GM21423 (cell line): ENCODE measurements around the gene PUS7L.
"Not testable (repeated sequence)": the region's sequence is repeated elsewhere in the genome, so short reads cannot be mapped to it uniquely, and the experiment has no call there.

ENCODE experiments used
- ATAC-seq: cut with Tn5 transposase; IDR thresholded peaks from one replicate; pipeline ENCODE4 v1.9.1; 2021; ENCODE audit warnings: mild to moderate bottlenecking, moderate library complexity; ENCODE audit not compliant: unreplicated experiment

PUS7L gene

GRCh38 chr12:43750814-43751213, 7.8 kb downstream of the PUS7L start:
- no peak for ATAC-seq

DNA sequence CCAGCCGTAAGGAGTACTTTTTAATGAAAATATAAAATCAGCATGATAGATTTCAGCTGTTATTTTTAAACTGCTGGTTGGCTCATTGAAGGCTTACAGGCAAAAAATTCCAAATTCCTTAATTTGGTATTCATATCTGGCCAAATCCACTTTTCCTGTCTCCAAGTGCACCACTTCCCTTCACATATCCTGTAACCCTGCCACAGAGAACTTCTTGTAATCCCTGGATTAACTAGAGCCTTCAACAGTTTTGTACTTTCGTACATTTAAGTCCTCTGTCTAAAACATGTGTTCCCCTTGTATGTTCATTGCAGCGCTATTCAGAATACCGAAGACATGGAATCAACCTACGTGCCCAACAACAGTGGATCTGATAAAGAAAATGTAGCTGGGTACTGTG, 9.6 kb downstream of the PUS7L start:
- ATAC-seq, result no peak

GRCh38 chr12:43744826-43745225, 13.8 kb downstream of the PUS7L start:
- no peak for ATAC-seq

DNA sequence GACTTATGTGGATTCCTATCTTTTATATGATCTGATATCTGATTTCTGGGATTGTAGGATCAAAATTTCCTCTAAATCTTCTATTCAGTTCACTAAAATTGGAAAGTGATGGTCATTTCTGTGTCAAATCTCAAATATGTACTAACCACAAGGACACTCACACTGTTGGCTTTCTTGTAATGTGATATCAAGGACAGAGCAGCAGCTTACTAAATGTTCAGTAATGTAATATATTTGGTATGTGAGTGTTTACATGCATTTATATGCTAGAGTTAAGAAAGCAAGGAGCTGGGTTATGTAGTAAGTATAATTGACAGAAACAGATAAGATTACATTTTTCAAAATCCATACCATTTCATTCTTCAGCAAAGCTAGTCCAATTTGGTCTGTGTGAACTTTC, 16.5 kb downstream of the PUS7L start:
- no peak for ATAC-seq

- ATAC-seq, result peak; percentile 68
Observed at GRCh38 chr12:43740511-43741100, 18.0 kb downstream of the PUS7L start.

- ATAC-seq, result no peak
Observed at GRCh38 chr12:43737646-43738045, 20.9 kb downstream of the PUS7L start.

GRCh38 chr12:43736927-43737440, 21.6 kb downstream of the PUS7L start:
- no peak for ATAC-seq

DNA sequence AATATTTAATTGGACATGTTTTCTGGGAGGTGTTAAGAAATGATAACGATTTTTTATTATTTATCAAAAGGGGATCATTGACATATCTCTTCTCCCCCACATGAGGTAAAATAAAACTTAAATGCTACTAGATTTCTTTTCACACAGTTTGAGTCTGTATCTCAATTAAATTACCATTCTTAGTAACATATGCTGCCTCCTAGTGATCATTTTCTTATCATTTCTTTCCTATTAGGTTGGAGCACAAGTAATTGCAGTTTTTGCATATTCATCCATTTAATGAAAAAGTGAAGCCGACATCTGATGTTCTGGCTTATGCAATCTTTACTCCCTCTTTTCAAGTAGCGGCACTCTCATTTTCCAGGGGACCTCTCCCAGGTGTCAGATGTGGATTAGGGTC, 24.9 kb downstream of the PUS7L start:
- ATAC-seq, result no peak

DNA sequence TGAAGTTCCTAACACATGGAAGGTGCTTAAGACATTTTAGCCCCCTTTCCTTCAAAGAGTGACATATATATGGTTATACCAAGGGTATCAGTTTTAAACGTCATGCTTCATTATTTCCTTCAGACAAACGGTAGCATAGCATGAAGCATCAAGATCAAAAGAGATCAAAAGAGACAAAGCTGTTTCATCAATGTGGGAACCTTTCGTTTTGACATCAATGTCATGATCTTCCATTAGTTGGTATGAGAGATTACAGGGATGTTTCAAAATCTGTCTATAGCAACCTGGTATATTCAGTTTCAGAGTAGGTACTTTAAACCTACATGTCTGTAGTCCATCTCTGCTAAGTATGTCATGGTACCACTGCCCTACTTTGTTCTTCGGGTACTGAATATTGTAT, 28.3 kb downstream of the PUS7L start:
- ATAC-seq, result no peak

DNA sequence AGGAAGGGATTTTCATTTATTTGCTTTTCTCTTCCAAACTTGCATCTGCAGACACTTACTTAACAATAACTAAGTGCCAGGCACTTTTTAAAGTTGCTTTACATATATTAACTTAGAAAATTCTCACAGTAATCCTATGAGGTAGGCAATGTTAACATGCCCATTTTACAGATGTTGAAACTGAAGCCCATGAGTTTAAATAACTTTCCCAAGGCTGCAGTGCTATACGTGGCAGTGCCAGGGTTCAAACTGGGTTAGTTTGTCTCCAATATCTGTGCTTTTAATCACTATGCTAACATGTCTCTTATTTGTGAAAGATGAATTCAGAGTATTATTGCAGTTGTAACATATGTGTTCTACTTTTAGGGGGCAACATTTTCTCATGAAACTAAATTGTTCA, 29.9 kb downstream of the PUS7L start:
- no peak for ATAC-seq

- ATAC-seq, result no peak
Observed at GRCh38 chr12:43728117-43728516, 30.5 kb downstream of the PUS7L start.

DNA sequence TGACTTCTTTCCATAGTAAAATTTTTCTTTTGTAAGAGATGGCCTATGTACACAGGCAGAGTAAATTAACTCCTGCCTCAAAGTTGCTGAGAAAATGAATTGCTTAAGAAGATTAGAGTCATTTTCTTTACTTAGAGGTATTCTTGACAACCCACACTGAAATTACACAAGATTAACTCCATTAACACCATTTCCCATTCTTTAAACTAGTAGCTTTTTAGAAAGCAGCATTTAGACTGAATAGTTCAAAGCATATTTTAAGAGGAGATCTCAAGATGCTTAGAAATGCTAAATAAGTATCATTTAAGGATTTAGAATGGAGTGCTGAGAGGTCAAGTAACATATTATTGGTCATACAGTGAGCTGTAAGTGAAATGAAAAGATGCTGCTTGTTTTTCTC, 35.5 kb downstream of the PUS7L start:
- ATAC-seq, result no peak

DNA sequence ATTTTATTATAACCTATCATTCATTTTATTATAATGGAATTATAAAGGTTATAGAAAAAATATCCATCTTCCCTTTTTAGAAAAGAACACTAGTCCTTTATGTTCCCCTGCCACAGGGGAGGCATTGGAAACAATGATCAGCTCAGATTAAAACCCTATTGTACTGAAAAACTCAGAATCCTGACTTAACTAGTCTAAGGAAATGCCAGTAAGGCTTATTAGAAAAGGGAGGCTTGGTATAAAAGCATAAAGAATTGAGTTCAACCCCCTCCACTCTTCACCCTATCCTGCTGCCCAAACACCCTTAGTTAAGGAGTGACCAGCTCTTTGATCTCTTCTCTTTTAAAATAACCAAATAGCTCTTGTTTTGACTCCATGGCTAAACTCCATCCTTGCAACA, 36.0 kb downstream of the PUS7L start:
- no peak for ATAC-seq

DNA sequence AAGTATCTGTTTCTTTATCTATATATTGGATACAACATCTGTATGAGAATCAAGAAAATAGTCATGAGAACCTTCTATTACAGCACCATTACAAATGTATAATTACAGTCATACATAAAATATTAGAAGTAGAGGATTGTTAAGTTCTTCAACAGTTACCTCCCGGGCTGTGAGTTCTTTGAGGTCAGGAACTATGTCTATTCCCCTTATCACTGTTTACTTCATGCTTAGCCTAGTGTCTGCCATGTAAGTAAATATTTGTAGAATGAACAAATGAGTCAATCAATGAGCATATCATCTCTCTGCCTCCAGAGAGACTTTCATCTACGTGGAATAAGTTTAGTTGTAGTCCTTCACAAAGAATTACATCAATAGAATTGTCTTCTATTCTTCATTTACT, 47.2 kb downstream of the PUS7L start:
- no peak for ATAC-seq

DNA sequence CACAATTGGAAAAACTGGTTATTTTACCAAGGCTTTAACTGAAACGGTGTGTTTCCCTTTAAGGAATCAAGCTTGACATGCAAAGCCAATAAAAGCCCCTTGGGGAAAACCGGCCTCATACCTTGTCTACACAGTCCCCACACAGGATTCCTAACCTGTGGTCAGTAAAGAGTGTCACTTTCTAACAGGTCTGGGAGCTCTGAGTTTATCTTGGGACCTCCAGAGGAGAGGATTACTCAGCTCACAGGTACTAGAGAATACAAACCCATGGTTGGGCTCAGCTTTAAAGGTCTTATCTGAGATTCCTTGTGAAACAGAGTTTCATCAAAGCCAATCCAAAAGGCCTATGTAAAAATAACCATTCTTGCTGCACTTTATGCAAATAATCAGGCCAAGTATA, 54.8 kb downstream of the PUS7L start:
- ATAC-seq, result not testable (repeated sequence)

- ATAC-seq, result not testable (repeated sequence)
Observed at GRCh38 chr12:43701194-43701593, 57.4 kb downstream of the PUS7L start.

DNA sequence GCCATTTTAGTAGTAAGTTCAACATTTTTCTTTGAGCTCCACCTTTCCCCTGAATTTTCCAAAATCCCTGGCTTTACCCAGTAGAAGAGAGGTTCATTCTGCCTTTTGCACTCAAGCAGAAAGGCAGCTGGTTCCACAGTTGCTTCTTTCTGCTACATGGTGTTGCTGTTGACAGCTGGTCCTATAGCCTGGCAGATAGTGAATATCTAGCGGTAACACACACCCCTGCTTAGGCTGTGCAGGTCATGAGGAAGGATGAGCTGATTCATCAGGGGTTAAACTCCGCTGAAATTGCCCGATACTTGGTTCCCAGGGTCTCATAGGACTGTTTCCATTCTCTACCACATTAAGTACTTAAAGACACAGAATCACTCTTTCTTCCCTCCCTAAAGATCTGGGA, 62.4 kb downstream of the PUS7L start:
- no peak for ATAC-seq

DNA sequence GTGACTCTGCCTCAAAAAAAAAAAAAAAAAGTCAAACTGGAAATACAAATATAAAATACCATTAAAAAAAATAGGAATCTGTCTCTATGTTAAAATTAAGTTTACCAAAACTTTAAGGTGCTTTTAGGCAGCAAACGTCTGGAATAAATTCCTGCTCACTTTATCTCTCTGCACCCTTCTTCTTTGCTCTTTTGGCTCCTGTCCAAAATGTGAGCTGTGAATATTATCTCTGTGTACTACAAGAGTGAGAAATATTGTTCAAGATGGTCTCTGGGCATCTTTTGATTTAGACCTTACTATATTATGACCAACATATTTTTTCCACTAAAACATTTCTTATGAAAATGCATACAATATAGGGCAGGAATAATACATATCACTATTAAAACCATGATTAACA, 63.7 kb downstream of the PUS7L start:
- no peak for ATAC-seq

- no peak for ATAC-seq
Observed at GRCh38 chr12:43692064-43692463, 66.5 kb downstream of the PUS7L start.

GRCh38 chr12:43685491-43685890, 73.1 kb downstream of the PUS7L start:
- not testable (repeated sequence) for ATAC-seq

- ATAC-seq, result peak; percentile 89
Observed at GRCh38 chr12:43676183-43676813, 82.3 kb downstream of the PUS7L start.

DNA sequence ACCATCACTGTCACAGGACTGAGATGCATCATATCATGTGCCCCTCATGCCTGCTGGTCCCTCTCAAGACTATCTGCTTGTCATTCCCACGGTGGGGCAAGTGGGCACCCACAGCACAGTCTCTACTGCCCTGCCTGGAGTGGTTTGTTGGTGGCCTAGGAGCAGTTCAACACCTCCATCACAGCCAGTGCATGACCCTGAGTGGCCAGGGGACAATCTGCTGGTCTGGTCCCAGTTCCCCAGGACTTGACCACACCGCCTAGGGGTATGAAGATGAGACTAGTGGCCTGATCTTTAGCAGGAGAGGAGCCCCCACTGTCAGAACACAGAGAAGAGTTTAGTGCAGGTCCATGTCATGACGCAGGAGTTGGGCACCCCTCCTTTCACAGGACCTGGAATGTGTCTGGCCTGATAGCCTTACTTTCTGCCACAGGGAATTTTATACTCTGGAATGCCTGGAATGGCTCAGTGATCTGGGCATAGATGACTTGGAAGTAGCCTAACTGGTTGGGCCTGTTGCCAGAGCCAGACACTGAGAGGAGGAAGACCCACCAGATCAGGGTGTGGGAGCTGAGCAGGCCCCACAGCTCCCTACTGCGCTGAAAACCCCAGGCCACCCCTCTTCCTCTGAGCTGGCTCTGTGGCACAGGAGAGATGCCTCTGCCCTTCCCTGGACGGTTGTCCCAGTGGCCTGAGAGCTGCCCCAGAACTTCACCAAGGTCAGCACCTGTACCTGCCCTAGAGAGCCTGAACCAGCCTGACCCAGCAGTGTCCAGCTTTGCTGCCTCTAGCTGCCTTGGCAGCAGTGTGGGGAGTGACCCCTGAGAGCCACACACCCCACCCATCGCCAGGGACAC, 83.3 kb downstream of the PUS7L start:
- ATAC-seq, result no peak
